Suprapubic skin (tissue), 4 donors: ENCODE measurements around the gene SMARCD3. TPM values are rescaled to one million over a fixed set of nuclear protein-coding genes. Genes with fewer than 3 reads are reported as not detected.

Experiments
- DNase-seq, 2 donors: peaks; one replicate each; pipeline ENCODE4 v3.0.0-alpha.2; 2019; ENCODE audit warnings: low spot score in 2 of 2
- H3K27ac ChIP-seq: fragments of 200-600 bp; sonication (generic); one replicate; pipeline ENCODE4 v1.5.1; 2019
- H3K27me3 ChIP-seq: fragments of 200-600 bp; sonication (generic); one replicate; pipeline ENCODE4 v1.5.1; 2019
- H3K36me3 ChIP-seq: fragments of 200-600 bp; sonication (generic); one replicate; pipeline ENCODE4 v1.5.1; 2019
- H3K4me1 ChIP-seq: fragments of 200-600 bp; sonication (generic); one replicate; pipeline ENCODE4 v1.5.1; 2019
- H3K4me3 ChIP-seq: fragments of 200-600 bp; sonication (generic); one replicate; pipeline ENCODE4 v1.5.1; 2019; ENCODE audit warnings: mild to moderate bottlenecking
- H3K9me3 ChIP-seq: fragments of 200-600 bp; sonication (generic); one replicate; pipeline ENCODE4 v1.5.1; 2019
- EP300 ChIP-seq: sonication (generic); formaldehyde crosslinking; IDR thresholded peaks from one replicate; pipeline ENCODE4 v1.6.1; 2017; ENCODE audit warnings: antibody characterized with exemption
- POLR2A ChIP-seq, 2 donors: fragments of 450-650 bp; IDR thresholded peaks; one replicate each; pipeline ENCODE4 v1.6.1; 2017; ENCODE audit warnings: antibody characterized with exemption in 2 of 2, mild to moderate bottlenecking in 2 of 2, moderate library complexity in 2 of 2
- POLR2AphosphoS5 ChIP-seq, 3 donors: sonication (generic); formaldehyde crosslinking; IDR thresholded peaks; one replicate each; pipeline ENCODE4 v1.6.1; 2017; ENCODE audit warnings: antibody characterized with exemption in 3 of 3
- WGBS: methylation state at CpG from one replicate; pipeline ENCODE4 v1.1.5; 2018; 5-methylcytosine and 5-hydroxymethylcytosine counted together
- total RNA-seq, 4 donors: library from RNA; depleted of rRNA; stranded (reverse); fragments of >200 nt; gene quantifications; one replicate each; pipeline ENCODE4 v1.1.0, GENCODE V29; 2016
- TF ChIP-seq, protein P1 (sequence below), 2 donors: fragments of 200-600 bp in 1 of 2; fragments of 450-650 bp in 1 of 2; sonication (generic) in 1 of 2; IDR thresholded peaks; one replicate each; pipeline ENCODE4 v1.5.1; 2016 to 2019; ENCODE audit warnings: antibody characterized with exemption in 2 of 2, mild to moderate bottlenecking in 1 of 2, moderate library complexity in 1 of 2

Gene SMARCD3
- total RNA-seq, 4 donors from 2014 or later, result 9.6 to 15.8 (median 10.9) TPM

DNA sequence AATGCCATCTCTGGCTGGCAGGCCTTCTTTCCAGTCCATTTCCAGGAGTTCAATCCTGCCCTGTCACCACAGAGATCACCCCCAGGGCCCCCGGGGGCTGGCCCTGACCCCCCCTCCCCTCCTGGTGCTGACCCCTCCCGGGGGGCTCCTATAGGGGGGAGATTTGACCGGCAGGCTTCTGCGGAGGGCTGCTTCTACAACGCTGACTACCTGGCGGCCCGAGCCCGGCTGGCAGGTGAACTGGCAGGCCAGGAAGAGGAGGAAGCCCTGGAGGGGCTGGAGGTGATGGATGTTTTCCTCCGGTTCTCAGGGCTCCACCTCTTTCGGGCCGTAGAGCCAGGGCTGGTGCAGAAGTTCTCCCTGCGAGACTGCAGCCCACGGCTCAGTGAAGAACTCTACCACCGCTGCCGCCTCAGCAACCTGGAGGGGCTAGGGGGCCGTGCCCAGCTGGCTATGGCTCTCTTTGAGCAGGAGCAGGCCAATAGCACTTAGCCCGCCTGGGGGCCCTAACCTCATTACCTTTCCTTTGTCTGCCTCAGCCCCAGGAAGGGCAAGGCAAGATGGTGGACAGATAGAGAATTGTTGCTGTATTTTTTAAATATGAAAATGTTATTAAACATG is 10.2 kb downstream of the SMARCD3 start:
- no peak for DNase-seq
- H3K27me3 ChIP-seq, result no peaks in the 10 kb centered on the region

DNA sequence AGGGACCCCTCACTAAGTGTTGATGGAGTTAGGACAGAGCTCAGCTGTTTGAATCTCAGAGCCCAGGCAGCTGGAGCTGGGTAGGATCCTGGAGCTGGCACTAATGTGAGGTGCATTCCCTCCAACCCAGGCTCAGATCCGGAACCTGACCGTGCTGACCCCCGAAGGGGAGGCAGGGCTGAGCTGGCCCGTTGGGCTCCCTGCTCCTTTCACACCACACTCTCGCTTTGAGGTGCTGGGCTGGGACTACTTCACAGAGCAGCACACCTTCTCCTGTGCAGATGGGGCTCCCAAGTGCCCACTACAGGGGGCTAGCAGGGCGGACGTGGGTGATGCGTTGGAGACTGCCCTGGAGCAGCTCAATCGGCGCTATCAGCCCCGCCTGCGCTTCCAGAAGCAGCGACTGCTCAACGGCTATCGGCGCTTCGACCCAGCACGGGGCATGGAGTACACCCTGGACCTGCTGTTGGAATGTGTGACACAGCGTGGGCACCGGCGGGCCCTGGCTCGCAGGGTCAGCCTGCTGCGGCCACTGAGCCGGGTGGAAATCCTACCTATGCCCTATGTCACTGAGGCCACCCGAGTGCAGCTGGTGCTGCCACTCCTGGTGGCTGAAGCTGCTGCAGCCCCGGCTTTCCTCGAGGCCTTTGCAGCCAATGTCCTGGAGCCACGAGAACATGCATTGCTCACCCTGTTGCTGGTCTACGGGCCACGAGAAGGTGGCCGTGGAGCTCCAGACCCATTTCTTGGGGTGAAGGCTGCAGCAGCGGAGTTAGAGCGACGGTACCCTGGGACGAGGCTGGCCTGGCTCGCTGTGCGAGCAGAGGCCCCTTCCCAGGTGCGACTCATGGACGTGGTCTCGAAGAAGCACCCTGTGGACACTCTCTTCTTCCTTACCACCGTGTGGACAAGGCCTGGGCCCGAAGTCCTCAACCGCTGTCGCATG is 11.0 kb downstream of the SMARCD3 start:
- no peak overlapping the region for H3K27ac ChIP-seq
- no peaks in the 10 kb centered on the region for H3K27me3 ChIP-seq
- peaks cover 25% of the 10 kb centered on the region for H3K4me1 ChIP-seq
- H3K9me3 ChIP-seq, result no peaks in the 10 kb centered on the region
- 72% methylated on average over 11 of the region's 44 CpGs for WGBS
- no peak overlapping the region for H3K4me3 ChIP-seq
- TF ChIP-seq POLR2A (IDR thresholded peaks at IDR 0.05) (no peak), POLR2AphosphoS5 (IDR thresholded peaks at IDR 0.05) (no peak)
- DNase-seq, result no peak
- peaks cover 51% of the 10 kb centered on the region for H3K36me3 ChIP-seq

More for the DNA sequence above, 10.2 kb downstream of the SMARCD3 start:
- Histone ChIP-seq H3K36me3 (peaks cover 53% of the 10 kb centered on the region), H3K27ac (no peak overlapping the region), H3K4me3 (no peak overlapping the region), H3K4me1 (peaks cover 20% of the 10 kb centered on the region), H3K9me3 (no peaks in the 10 kb centered on the region)
- WGBS, result 64% methylated on average over 10 of the region's 17 CpGs
- TF ChIP-seq POLR2AphosphoS5 (IDR thresholded peaks at IDR 0.05) (no peak), POLR2A (IDR thresholded peaks at IDR 0.05) (no peak), EP300 (no peak)

DNA sequence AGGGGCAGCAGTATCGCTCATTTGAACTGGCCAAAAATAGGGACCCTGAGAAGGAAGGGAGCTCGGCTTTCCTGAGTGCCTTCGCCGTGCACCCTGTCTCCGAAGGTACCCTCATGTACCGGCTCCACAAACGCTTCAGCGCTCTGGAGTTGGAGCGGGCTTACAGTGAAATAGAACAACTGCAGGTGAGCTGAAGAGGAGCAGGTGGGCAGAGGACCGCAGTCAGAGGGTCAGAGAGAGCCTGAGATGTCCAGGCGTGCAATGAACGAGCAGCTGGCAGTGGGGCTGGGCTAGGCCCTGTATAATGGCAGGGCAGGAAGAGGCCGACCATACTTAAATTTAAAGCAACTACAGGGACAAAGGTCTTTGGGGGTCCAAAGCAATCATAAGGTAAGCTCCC is 12.1 kb downstream of the SMARCD3 start:
- H3K36me3 ChIP-seq, result peaks cover 44% of the 10 kb centered on the region
- H3K27ac ChIP-seq, result no peak overlapping the region
- H3K4me3 ChIP-seq, result no peak overlapping the region
- H3K27me3 ChIP-seq, result no peaks in the 10 kb centered on the region
- peaks cover 33% of the 10 kb centered on the region for H3K4me1 ChIP-seq
- H3K9me3 ChIP-seq, result no peaks in the 10 kb centered on the region
- no peak for DNase-seq
- WGBS, result 88% methylated on average over 13 of the region's 13 CpGs
- TF ChIP-seq, protein P1, sequence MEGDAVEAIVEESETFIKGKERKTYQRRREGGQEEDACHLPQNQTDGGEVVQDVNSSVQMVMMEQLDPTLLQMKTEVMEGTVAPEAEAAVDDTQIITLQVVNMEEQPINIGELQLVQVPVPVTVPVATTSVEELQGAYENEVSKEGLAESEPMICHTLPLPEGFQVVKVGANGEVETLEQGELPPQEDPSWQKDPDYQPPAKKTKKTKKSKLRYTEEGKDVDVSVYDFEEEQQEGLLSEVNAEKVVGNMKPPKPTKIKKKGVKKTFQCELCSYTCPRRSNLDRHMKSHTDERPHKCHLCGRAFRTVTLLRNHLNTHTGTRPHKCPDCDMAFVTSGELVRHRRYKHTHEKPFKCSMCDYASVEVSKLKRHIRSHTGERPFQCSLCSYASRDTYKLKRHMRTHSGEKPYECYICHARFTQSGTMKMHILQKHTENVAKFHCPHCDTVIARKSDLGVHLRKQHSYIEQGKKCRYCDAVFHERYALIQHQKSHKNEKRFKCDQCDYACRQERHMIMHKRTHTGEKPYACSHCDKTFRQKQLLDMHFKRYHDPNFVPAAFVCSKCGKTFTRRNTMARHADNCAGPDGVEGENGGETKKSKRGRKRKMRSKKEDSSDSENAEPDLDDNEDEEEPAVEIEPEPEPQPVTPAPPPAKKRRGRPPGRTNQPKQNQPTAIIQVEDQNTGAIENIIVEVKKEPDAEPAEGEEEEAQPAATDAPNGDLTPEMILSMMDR (IDR thresholded peaks at IDR 0.05), result no peak
- TF ChIP-seq POLR2A (IDR thresholded peaks at IDR 0.05), result no peak
- no peak for TF ChIP-seq EP300
- no peak for TF ChIP-seq POLR2AphosphoS5 (IDR thresholded peaks at IDR 0.05)

DNA sequence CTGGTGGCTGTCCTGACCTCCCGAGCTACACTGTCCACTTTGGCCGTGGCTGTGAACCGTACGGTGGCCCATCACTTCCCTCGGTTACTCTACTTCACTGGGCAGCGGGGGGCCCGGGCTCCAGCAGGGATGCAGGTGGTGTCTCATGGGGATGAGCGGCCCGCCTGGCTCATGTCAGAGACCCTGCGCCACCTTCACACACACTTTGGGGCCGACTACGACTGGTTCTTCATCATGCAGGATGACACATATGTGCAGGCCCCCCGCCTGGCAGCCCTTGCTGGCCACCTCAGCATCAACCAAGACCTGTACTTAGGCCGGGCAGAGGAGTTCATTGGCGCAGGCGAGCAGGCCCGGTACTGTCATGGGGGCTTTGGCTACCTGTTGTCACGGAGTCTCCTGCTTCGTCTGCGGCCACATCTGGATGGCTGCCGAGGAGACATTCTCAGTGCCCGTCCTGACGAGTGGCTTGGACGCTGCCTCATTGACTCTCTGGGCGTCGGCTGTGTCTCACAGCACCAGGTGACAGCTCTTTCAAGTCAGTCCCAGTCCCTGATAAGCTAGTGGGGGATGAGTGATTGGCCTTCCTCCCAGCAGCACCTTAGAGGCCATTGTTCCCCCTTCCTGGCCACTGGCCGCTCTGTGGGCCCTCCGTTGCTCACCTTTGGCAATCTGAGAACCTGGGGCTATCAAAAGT is 13.3 kb downstream of the SMARCD3 start:
- Histone ChIP-seq H3K4me1 (peaks cover 34% of the 10 kb centered on the region), H3K27ac (no peak overlapping the region), H3K27me3 (no peaks in the 10 kb centered on the region), H3K36me3 (peaks cover 43% of the 10 kb centered on the region), H3K9me3 (no peaks in the 10 kb centered on the region), H3K4me3 (no peak overlapping the region)
- DNase-seq, result no peak
- WGBS, result 85% methylated on average over 19 of the region's 28 CpGs
- no peak for TF ChIP-seq EP300
- TF ChIP-seq POLR2AphosphoS5 (IDR thresholded peaks at IDR 0.05), result no peak
- no peak for TF ChIP-seq POLR2A (IDR thresholded peaks at IDR 0.05)
- TF ChIP-seq, protein P1 (IDR thresholded peaks at IDR 0.05), result no peak

DNA sequence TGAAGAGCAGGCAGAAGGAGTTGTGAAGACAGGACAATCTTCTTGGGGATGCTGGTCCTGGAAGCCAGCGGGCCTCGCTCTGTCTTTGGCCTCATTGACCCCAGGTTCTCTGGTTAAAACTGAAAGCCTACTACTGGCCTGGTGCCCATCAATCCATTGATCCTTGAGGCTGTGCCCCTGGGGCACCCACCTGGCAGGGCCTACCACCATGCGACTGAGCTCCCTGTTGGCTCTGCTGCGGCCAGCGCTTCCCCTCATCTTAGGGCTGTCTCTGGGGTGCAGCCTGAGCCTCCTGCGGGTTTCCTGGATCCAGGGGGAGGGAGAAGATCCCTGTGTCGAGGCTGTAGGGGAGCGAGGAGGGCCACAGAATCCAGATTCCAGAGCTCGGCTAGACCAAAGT is 14.7 kb downstream of the SMARCD3 start:
- Histone ChIP-seq H3K27me3 (no peaks in the 10 kb centered on the region), H3K4me1 (peaks cover 30% of the 10 kb centered on the region), H3K4me3 (peak overlapping the region; percentile 87), H3K27ac (peak overlapping the region; percentile 78), H3K9me3 (no peaks in the 10 kb centered on the region), H3K36me3 (peaks cover 38% of the 10 kb centered on the region)
- TF ChIP-seq EP300 (no peak), POLR2A (IDR thresholded peaks at IDR 0.05) (no peak), POLR2AphosphoS5 (IDR thresholded peaks at IDR 0.05) (no peak)
- TF ChIP-seq, protein P1 (IDR thresholded peaks at IDR 0.05), result no peak
- WGBS, result 78% methylated on average over 9 of the region's 9 CpGs
- peak in 1 of 2 donors; percentile 35 for DNase-seq
